ENCODE measurements around the gene STYXL1.

- no peak for TF ChIP-seq CTCF (conservative IDR thresholded peaks at IDR 0.05 in 1 of 2, IDR thresholded peaks at IDR 0.05 in 1 of 2; ENCODE audit: extremely low read depth in 1 of 2, insufficient read depth in 1 of 2, low read depth in 1 of 2, low read length in 2 of 2)
- TF ChIP-seq EZH2 (IDR thresholded peaks at IDR 0.05; ENCODE audit: borderline replicate concordance, low read length): no peak
These were observed 78.6 kb downstream of the STYXL1 start for GRCh38 chr7:75969182-75969581.

Data from mammary epithelial cell (primary cell).